SH-SY5Y (cell line): ENCODE data around the gene NCDN.

ENCODE experiments used
- GATA2 ChIP-seq: IDR thresholded peaks from 2 replicates; pipeline ENCODE4 v1.6.1; 2011; ENCODE audit warnings: mild to moderate bottlenecking, low read depth, low read length
- GATA3 ChIP-seq: IDR thresholded peaks from 2 replicates; pipeline ENCODE4 v1.6.1; 2011; ENCODE audit warnings: low read depth, mild to moderate bottlenecking, low read length, moderate library complexity

DNA sequence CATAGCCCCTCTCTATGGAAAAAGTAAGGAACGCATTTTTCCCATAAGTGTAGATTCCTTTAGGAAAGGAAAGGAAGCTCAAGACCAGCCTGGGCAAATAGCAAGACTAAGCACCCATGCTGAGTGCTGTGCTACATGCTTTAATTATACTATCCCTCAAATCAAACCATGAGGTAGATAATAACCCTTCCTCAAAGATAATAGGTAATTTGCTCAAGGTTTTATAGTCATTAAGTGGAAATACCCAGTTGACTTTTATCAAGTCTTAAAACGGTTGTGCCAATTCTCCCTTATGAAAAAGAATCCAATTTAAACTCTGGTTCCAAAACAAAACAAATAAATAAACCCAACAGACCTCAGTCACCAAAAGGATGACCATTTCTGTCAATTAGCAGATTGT lies 3.7 kb upstream of the NCDN start:
- TF ChIP-seq GATA2 (no peak), GATA3 (no peak)
